SK-N-MC (cell line): ENCODE results near the gene RPL10A.

ENCODE experiments used
- EZH2 ChIP-seq: fragments of 200-600 bp; sonication (generic); IDR thresholded peaks from one replicate; pipeline ENCODE4 v1.6.1; 2017; ENCODE audit warnings: antibody characterized with exemption
- POLR2AphosphoS5 ChIP-seq: IDR thresholded peaks from 2 replicates; pipeline ENCODE4 v1.6.1; 2012; ENCODE audit warnings: mild to moderate bottlenecking, low read depth, low read length, borderline replicate concordance

- no peak for TF ChIP-seq EZH2
- no peak for TF ChIP-seq POLR2AphosphoS5
Observed at GRCh38 chr6:35451354-35452182, 16.6 kb upstream of the RPL10A start.
